ENCODE results near the gene SRGAP2C. TPM values are rescaled to one million over a fixed set of nuclear protein-coding genes. Genes with fewer than 3 reads are reported as not detected.
"Not testable (repeated sequence)": the region's sequence is repeated elsewhere in the genome, so short reads cannot be mapped to it uniquely, and the experiment has no call there.

Gene SRGAP2C
- total RNA-seq, 3 donors from 2014 or later: 5.4 to 27.8 (median 12.3) TPM

DNA sequence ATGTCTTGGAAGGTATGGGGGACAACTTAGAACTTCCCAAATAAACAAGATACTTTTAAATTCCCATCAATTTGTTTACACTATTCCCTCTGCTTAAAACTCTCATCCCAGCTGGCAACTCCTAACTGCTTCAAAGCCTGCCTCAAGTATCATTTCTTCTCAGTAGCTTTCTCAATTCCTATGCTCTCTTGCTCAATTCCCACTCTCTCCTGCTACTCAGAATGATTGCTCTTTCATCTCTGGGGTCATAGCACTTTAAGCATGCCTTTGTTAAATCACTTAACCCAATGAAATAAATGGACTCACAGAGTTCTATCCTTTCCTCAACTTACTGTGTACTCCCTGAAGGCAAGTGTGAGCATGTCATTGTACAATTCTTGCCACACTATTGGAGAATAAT, 19.5 kb upstream of the SRGAP2C start:
- H3K9me3 ChIP-seq; DNase-seq; H3K36me3 ChIP-seq (ENCODE audit: low read depth); ATAC-seq; H3K4me1 ChIP-seq (ENCODE audit: low read depth); intact Hi-C loops (cut with DNase I, micrococcal nuclease); H3K4me3 ChIP-seq: not testable (repeated sequence)

DNA sequence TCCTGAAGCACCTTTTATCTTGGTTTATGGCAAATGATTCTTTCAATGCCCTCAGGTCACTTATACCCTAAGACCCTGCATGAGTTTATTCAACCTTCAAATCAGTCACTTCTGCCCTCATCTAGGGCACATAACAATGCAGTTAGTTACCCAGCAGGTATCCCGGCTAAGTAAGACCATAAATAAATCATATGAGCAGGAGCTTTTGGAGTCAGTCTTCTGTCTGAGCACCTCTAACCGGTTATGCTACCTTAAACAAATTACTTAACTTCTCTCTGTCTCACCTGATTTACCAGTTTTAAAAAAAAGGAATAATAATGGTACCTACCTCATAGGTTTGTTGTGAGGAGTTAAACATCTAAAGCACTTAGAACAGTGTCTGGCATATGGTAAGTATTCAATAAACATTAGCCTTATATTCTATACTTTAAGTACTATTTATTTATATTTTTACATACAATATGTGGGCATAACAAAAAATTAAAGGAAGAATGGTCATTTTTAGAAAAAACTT, 17.5 kb upstream of the SRGAP2C start:
- H3K36me3 ChIP-seq (ENCODE audit: low read depth); H3K4me1 ChIP-seq (ENCODE audit: low read depth); H3K9me3 ChIP-seq; DNase-seq; intact Hi-C loops (cut with DNase I, micrococcal nuclease); ATAC-seq; H3K4me3 ChIP-seq: not testable (repeated sequence)

DNA sequence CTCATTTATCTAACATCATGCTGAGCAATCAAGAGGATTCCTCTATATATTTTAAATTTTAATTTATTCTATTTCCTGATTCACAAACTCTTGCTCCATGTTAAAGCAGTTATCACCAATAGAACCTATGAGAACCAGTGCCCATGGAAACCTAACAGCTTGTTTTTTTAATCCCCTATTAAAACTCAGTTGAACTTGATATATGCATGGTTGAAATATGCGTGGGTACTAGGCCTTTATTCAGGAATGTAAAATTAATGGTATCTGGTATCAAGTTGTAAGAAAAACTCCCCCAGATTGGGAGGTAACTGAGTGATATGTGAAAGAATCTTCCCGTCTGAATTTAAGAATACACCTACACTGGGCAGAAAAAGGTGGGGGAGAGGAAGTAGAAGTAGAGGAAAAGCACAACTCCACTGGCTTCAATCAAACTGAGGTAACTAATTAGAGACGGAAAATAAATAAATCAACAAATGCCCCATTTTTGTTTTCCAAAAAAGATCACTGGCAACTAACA, 16.6 kb upstream of the SRGAP2C start:
- DNase-seq; H3K4me3 ChIP-seq; H3K4me1 ChIP-seq (ENCODE audit: low read depth); ATAC-seq; intact Hi-C loops (cut with DNase I, micrococcal nuclease); H3K36me3 ChIP-seq (ENCODE audit: low read depth); H3K9me3 ChIP-seq: not testable (repeated sequence)

DNA sequence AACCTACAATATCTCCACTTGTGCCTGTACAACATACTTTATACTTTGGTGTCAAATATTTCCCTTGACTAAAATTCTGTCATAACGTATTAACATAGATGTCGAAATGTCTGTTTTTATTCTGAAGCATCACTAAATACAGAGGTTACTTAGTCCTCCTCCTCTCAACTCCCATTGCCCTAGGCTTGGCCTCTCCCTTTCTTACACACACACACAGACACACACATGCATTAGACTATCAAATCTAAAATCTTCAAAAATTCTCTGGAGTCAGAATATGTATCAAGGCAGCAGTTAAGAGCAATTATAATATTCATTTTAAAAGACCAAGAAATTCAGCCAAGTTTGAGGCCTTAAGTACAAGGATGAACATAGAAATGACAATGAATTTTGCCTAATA, 8.1 kb upstream of the SRGAP2C start:
- ATAC-seq; H3K4me3 ChIP-seq; H3K36me3 ChIP-seq (ENCODE audit: low read depth); H3K4me1 ChIP-seq (ENCODE audit: low read depth); intact Hi-C loops (cut with DNase I, micrococcal nuclease); DNase-seq; H3K9me3 ChIP-seq: not testable (repeated sequence)

DNA sequence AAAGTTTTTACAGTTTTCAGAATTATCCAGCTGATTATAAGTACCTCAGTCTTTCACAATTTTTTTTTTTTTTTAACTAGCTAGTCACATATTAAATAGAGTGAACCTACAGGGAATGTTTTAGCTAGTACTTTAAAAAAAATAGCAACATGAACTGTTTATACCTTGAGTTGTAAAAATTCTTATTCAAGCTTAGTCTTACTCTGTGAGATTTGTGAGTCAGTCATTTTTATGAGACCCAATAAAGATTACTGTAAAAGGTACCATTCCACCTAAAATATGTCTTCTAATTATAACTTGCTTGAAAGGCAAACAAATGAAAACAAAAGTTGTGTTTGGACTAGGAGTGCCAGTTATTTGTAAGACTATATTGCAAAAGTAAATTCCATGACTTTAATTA, 6.6 kb upstream of the SRGAP2C start:
- intact Hi-C loops (cut with DNase I, micrococcal nuclease): not testable (repeated sequence)

DNA sequence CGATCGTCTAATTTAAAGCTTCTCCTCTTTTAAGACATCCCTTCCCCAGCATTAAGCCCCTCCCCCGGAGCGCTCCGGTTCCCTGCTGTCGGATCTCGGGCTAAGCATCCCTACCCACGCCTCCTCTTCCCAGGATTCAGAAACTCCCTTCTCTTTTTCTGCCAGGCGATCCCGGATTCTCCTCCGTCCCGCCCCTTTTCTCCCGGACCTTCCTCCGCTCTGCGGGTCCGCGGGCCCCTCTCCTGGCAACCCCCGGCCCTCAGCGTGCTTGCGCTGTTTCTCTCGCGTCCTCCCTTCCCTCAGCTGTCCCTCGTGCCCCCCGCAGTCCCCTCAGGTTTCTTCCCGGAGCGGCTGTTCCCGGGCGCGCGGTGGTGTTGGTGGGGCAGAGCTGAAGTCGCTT, 908 bp upstream of the SRGAP2C start:
- DNase-seq: peak in 2 of 3 donors; percentile 31 to 58
- intact Hi-C loops (cut with DNase I, micrococcal nuclease): not testable (repeated sequence)

More for the DNA sequence above, 6.6 kb upstream of the SRGAP2C start:
- not testable (repeated sequence) for H3K4me3 ChIP-seq; H3K9me3 ChIP-seq; DNase-seq; H3K4me1 ChIP-seq (ENCODE audit: low read depth); H3K36me3 ChIP-seq (ENCODE audit: low read depth)
- peak; percentile 81 for ATAC-seq

DNA sequence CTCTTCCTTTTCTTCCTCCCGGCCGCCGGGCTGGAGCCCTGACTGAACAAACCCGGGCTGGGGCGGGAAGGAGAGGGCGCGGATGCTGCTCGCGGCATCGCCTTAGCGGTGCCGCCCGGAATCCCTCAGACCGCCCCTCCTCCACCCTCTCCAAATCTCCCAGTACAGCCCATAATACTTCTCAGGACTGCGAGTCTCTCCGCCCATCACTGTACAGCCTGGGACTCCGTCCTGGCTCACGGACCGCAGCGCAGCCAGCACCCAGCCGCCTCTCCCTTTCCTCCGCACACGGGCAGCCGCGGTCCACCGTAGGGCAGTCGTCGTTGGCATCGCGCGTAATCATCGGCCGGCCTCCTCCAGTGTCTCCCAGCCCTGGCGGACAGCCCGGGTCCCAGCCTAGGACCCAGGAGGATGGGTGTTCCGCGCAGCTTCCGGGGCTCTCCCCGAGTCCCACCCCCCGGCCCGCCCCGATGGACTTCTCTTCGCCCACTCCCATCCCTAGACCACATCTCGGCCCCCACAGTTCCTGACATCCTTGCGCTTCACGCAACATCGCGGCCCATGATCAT, 449 bp downstream of the SRGAP2C start:
- H3K4me1 ChIP-seq (ENCODE audit: low read depth); H3K9me3 ChIP-seq; intact Hi-C loops (cut with DNase I, micrococcal nuclease); H3K4me3 ChIP-seq; H3K36me3 ChIP-seq (ENCODE audit: low read depth): not testable (repeated sequence)
- ATAC-seq (peak; percentile 37), DNase-seq (peak in 1 of 3 donors; percentile 58)

More for the DNA sequence above, 908 bp upstream of the SRGAP2C start:
- ATAC-seq; H3K4me1 ChIP-seq (ENCODE audit: low read depth); H3K36me3 ChIP-seq (ENCODE audit: low read depth); H3K4me3 ChIP-seq; H3K9me3 ChIP-seq: not testable (repeated sequence)

DNA sequence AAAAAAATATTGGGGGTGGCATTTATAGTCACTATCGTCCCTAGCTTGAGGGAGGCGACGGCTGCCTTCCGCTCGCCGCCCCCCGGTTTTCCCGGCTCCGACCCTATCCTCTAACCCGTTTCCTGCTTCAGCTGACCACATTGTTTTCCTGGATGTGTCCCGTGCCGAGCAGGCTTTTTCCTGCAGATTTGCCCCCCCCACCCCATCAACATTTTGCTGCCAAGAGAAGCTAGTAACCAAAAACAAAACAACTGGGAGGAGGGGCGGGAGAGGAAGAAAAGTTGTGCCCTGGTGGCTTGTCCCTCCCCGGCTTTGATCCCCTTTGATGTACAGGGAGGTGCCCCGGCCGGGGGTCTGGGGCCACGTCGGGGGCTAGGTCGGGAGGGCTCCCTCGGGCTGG, 1.4 kb downstream of the SRGAP2C start:
- intact Hi-C loops (cut with DNase I, micrococcal nuclease); H3K4me1 ChIP-seq (ENCODE audit: low read depth); H3K4me3 ChIP-seq; ATAC-seq; H3K9me3 ChIP-seq; H3K36me3 ChIP-seq (ENCODE audit: low read depth): not testable (repeated sequence)
- DNase-seq: peak in 1 of 3 donors; percentile 14

DNA sequence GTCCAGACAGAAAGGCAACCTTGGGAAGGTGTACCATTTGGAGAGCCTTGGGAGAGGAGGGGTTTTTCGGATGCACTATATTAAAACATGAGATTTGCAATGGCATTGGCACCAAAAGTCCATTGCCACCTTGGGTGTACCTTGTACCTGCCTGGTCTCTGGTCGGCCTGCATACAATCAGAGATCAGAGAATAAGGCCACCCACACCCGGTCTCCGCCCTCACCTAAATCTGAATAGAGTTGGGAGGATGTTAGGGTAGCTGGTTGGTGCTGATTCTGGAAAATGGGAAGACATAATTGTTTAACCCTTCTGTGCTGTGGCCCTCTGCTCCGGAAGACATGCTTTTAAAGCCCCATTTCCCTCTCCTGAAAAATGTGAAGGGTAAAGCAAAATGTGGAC, 3.1 kb downstream of the SRGAP2C start:
- DNase-seq; H3K4me1 ChIP-seq (ENCODE audit: low read depth); ATAC-seq; H3K4me3 ChIP-seq; H3K36me3 ChIP-seq (ENCODE audit: low read depth); intact Hi-C loops (cut with DNase I, micrococcal nuclease); H3K9me3 ChIP-seq: not testable (repeated sequence)

DNA sequence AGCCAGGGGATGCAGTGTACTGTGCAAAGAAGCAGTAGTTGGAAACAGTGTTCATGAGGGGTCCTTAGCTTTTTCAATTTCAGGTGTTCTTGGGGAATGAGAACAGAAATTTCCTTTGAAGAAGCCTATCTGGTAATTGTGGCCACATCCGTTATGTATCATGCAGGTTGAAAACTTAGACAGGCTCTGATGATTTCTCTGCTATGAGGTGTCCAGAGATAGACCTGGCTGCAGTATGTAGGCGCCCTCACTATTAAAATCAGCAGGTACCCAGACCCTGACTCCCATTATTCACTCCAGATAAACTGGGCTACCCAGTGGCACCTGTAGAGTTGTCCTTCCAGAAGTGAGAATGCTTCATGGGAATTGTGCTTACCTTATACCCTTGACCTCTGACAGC, 7.7 kb downstream of the SRGAP2C start:
- H3K4me3 ChIP-seq; intact Hi-C loops (cut with DNase I, micrococcal nuclease); H3K9me3 ChIP-seq; ATAC-seq; H3K4me1 ChIP-seq (ENCODE audit: low read depth); H3K36me3 ChIP-seq (ENCODE audit: low read depth); DNase-seq: not testable (repeated sequence)

DNA sequence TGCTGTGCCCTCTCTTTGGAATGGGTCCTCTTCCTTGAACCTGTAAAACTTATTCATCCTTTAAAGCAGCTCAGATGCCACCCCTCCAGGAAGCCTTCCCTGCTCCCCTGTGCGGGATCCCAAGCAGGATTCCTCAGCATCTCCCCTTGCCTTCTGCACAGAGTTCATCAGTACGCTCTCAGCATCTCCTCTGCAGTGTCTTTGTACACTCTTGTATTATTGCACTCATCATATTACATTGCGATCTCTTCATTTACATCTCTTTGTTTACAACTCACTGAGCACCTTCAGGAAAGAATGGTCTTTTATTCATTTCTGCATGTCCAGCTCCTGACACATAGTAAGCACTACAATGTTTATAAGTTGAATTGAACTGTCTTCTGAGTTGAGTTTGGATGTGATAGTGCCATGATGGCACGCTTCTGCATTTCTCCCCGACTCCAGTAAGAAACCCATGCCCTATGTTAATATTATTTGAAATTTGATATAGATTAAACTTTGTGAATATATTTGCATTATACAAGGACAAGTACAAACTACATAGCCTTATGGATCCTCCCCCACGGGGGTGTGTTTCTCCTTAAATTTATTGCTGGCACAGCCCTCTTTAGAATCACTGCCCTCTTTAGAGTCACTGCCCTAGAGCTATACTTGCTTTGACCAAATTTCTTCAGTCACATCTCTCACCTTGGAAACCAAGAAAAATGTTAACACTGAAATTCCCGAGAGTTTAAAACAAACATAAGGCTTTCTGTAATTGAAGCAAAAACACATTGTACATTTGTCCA, 12.5 kb downstream of the SRGAP2C start:
- H3K4me3 ChIP-seq; intact Hi-C loops (cut with DNase I, micrococcal nuclease); H3K4me1 ChIP-seq (ENCODE audit: low read depth): not testable (repeated sequence)

DNA sequence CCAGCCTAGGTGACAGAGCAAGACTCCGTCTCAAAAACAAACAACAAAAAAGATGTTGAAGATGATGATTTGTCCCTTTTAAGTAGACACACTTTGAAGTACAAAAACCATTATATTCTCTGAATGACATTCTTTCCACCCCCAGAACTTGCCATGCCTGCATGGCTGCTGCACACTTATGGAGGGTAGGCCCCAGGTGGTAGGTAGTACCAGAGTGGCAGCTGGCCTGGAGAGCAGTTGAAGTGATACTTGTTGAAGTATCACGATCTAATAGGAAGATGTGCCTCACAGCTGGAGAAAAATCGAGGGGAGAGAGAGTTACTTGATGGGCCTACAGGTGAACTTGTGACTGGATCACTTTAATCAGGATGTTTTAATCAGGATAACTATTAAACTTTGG, 15.0 kb downstream of the SRGAP2C start:
- DNase-seq: not testable (repeated sequence)

More for the DNA sequence above, 12.5 kb downstream of the SRGAP2C start:
- DNase-seq; H3K9me3 ChIP-seq; ATAC-seq; H3K36me3 ChIP-seq (ENCODE audit: low read depth): not testable (repeated sequence)

DNA sequence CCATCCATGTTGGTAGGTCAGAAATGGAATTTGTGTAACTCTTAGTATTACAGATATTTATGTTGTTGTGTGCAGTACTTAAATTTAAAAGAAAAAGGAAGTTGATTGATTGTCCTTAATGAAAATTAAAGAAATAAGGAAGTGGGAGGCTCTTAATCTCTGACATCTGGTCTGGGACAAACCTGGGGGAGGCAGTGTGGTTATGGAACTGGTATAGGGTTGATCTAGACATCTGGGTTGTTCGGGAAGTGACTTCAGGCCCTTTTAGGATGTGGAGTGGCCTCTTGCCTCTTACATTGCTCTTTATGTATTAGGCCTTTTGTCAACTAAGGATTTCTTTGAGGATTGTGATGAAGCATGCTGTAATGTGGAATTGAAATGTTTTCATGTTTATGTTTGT, 15.5 kb downstream of the SRGAP2C start:
- intact Hi-C loops (cut with DNase I, micrococcal nuclease); ATAC-seq: not testable (repeated sequence)

More for the DNA sequence above, 15.0 kb downstream of the SRGAP2C start:
- intact Hi-C loops (cut with DNase I, micrococcal nuclease); H3K4me1 ChIP-seq (ENCODE audit: low read depth); H3K4me3 ChIP-seq; H3K9me3 ChIP-seq; ATAC-seq; H3K36me3 ChIP-seq (ENCODE audit: low read depth): not testable (repeated sequence)

More for the DNA sequence above, 15.5 kb downstream of the SRGAP2C start:
- H3K9me3 ChIP-seq; H3K4me1 ChIP-seq (ENCODE audit: low read depth); DNase-seq; H3K36me3 ChIP-seq (ENCODE audit: low read depth); H3K4me3 ChIP-seq: not testable (repeated sequence)

Data from mucosa of descending colon (tissue), 3 donors.